Measurements from ENCODE around the gene TIMM44.
A peak's percentile ranks its signal among the peaks of the same experiment; 100 is the strongest.
"Not testable (repeated sequence)": the region's sequence is repeated elsewhere in the genome, so short reads cannot be mapped to it uniquely, and the experiment has no call there.

Gene TIMM44

GRCh38 chr19:7924241-7924640 lies 19.2 kb downstream of the TIMM44 start:
- DNase-seq = no peak

- DNase-seq = no peak
Measured at GRCh38 chr19:7923295-7924191, 19.9 kb downstream of the TIMM44 start.

- DNase-seq = no peak
Measured at GRCh38 chr19:7922836-7923195, 20.6 kb downstream of the TIMM44 start.

- no peak for DNase-seq
Measured at GRCh38 chr19:7921967-7922835, 21.3 kb downstream of the TIMM44 start.

GRCh38 chr19:7921302-7921966 lies 22.0 kb downstream of the TIMM44 start:
- DNase-seq = no peak

GRCh38 chr19:7920519-7921301 lies 22.8 kb downstream of the TIMM44 start:
- peak; percentile 99 for DNase-seq

- peak; percentile 97 for DNase-seq
Measured at GRCh38 chr19:7919610-7920518, 23.6 kb downstream of the TIMM44 start, which contains the start of gene SNAPC2. Gene SNAPC2, plus strand, starts transcription at chr19:7920338. Its CDS starts 29 bp downstream, at chr19:7920367.

- no peak for DNase-seq
Measured at GRCh38 chr19:7918615-7919421, 24.6 kb downstream of the TIMM44 start.

GRCh38 chr19:7918062-7918614 lies 25.3 kb downstream of the TIMM44 start:
- DNase-seq = not testable (repeated sequence)

- DNase-seq = peak; percentile 62 to 65
Measured at GRCh38 chr19:7917267-7918061, 26.0 kb downstream of the TIMM44 start.

GRCh38 chr19:7916955-7917266 lies 26.6 kb downstream of the TIMM44 start:
- DNase-seq = no peak

GRCh38 chr19:7916103-7916954 lies 27.1 kb downstream of the TIMM44 start:
- DNase-seq = peak; percentile 63 to 70

- no peak for DNase-seq
Measured at GRCh38 chr19:7915250-7916102, 28.0 kb downstream of the TIMM44 start.

GRCh38 chr19:7914598-7915045 lies 28.8 kb downstream of the TIMM44 start, which contains the start of gene TGFBR3L:
Gene TGFBR3L, plus strand, starts transcription at chr19:7914830.
- DNase-seq = no peak

GRCh38 chr19:7914099-7914498 lies 29.4 kb downstream of the TIMM44 start:
- no peak for DNase-seq

- no peak for DNase-seq
Measured at GRCh38 chr19:7913652-7914051, 29.8 kb downstream of the TIMM44 start.

Data from CD4-positive, alpha-beta T cell treated with Interleukin-1 beta for 1 hour (primary cell).